Measurements from ENCODE around the gene TBR1.

The TBR1 gene

GRCh38 chr2:161415034-161415986 lies 787 bp upstream of the TBR1 start:
- H3K27me3 ChIP-seq (ENCODE audit: low read depth, low read length), result peaks cover 64% of the 10 kb centered on the region

GRCh38 chr2:161416708-161417437 lies 776 bp downstream of the TBR1 start:
- H3K4me3 ChIP-seq (ENCODE audit: low read depth in 1 of 2, low read length in 2 of 2), result peak overlapping the region in 1 of 2 donors; percentile 17
- peaks cover 80% of the 10 kb centered on the region for H3K27me3 ChIP-seq (ENCODE audit: low read depth, low read length)
- peaks cover 0 to 41% of the 10 kb centered on the region in 2 donors for H3K4me1 ChIP-seq (ENCODE audit: control insufficient read depth in 1 of 2, insufficient read depth in 2 of 2, low read length in 2 of 2)
- no peak overlapping the region for H3K27ac ChIP-seq (ENCODE audit: low read length)
- no peaks in the 10 kb centered on the region for H3K36me3 ChIP-seq (ENCODE audit: control insufficient read depth in 1 of 2, insufficient read depth in 2 of 2, low read length in 2 of 2)
- H3K9me3 ChIP-seq (ENCODE audit: control insufficient read depth in 1 of 2, low read length in 2 of 2), result no peaks in the 10 kb centered on the region

More at GRCh38 chr2:161415034-161415986, 787 bp upstream of the TBR1 start:
- Histone ChIP-seq H3K27ac (ENCODE audit: low read length) (no peak overlapping the region), H3K4me3 (ENCODE audit: low read depth in 1 of 2, low read length in 2 of 2) (peak overlapping the region; percentile 32 to 70), H3K36me3 (ENCODE audit: control insufficient read depth in 1 of 2, insufficient read depth in 2 of 2, low read length in 2 of 2) (no peaks in the 10 kb centered on the region), H3K4me1 (ENCODE audit: control insufficient read depth in 1 of 2, insufficient read depth in 2 of 2, low read length in 2 of 2) (peaks cover 0 to 41% of the 10 kb centered on the region in 2 donors), H3K9me3 (ENCODE audit: control insufficient read depth in 1 of 2, low read length in 2 of 2) (no peaks in the 10 kb centered on the region)

- no peaks in the 10 kb centered on the region for H3K36me3 ChIP-seq (ENCODE audit: control insufficient read depth in 1 of 2, insufficient read depth in 2 of 2, low read length in 2 of 2)
- H3K4me3 ChIP-seq (ENCODE audit: low read depth in 1 of 2, low read length in 2 of 2), result no peak overlapping the region
- peaks cover 88% of the 10 kb centered on the region for H3K27me3 ChIP-seq (ENCODE audit: low read depth, low read length)
- H3K4me1 ChIP-seq (ENCODE audit: control insufficient read depth in 1 of 2, insufficient read depth in 2 of 2, low read length in 2 of 2), result peaks cover 0 to 41% of the 10 kb centered on the region in 2 donors
- H3K9me3 ChIP-seq (ENCODE audit: control insufficient read depth in 1 of 2, low read length in 2 of 2), result no peaks in the 10 kb centered on the region
- no peak overlapping the region for H3K27ac ChIP-seq (ENCODE audit: low read length)
Measured at GRCh38 chr2:161417438-161418274, 1.6 kb downstream of the TBR1 start.

GRCh38 chr2:161418275-161418714 lies 2.2 kb downstream of the TBR1 start:
- H3K36me3 ChIP-seq (ENCODE audit: control insufficient read depth in 1 of 2, insufficient read depth in 2 of 2, low read length in 2 of 2), result no peaks in the 10 kb centered on the region
- H3K27ac ChIP-seq (ENCODE audit: low read length), result no peak overlapping the region
- peak overlapping the region in 1 of 2 donors; percentile 25 for H3K4me3 ChIP-seq (ENCODE audit: low read depth in 1 of 2, low read length in 2 of 2)
- peaks cover 94% of the 10 kb centered on the region for H3K27me3 ChIP-seq (ENCODE audit: low read depth, low read length)
- H3K9me3 ChIP-seq (ENCODE audit: control insufficient read depth in 1 of 2, low read length in 2 of 2), result no peaks in the 10 kb centered on the region
- H3K4me1 ChIP-seq (ENCODE audit: control insufficient read depth in 1 of 2, insufficient read depth in 2 of 2, low read length in 2 of 2), result peaks cover 0 to 41% of the 10 kb centered on the region in 2 donors

- H3K4me1 ChIP-seq (ENCODE audit: control insufficient read depth in 1 of 2, insufficient read depth in 2 of 2, low read length in 2 of 2), result peaks cover 0 to 44% of the 10 kb centered on the region in 2 donors
- peak overlapping the region in 1 of 2 donors; percentile 25 for H3K4me3 ChIP-seq (ENCODE audit: low read depth in 1 of 2, low read length in 2 of 2)
Measured at GRCh38 chr2:161418715-161419637, 2.9 kb downstream of the TBR1 start.

GRCh38 chr2:161419638-161420190 lies 3.6 kb downstream of the TBR1 start:
- H3K9me3 ChIP-seq (ENCODE audit: control insufficient read depth in 1 of 2, low read length in 2 of 2), result peaks cover 0 to under 1% of the 10 kb centered on the region in 2 donors
- H3K36me3 ChIP-seq (ENCODE audit: control insufficient read depth in 1 of 2, insufficient read depth in 2 of 2, low read length in 2 of 2), result no peaks in the 10 kb centered on the region
- peaks cover 100% of the 10 kb centered on the region for H3K27me3 ChIP-seq (ENCODE audit: low read depth, low read length)
- H3K4me3 ChIP-seq (ENCODE audit: low read depth in 1 of 2, low read length in 2 of 2), result no peak overlapping the region
- no peak overlapping the region for H3K27ac ChIP-seq (ENCODE audit: low read length)
- peaks cover 0 to 41% of the 10 kb centered on the region in 2 donors for H3K4me1 ChIP-seq (ENCODE audit: control insufficient read depth in 1 of 2, insufficient read depth in 2 of 2, low read length in 2 of 2)

More at GRCh38 chr2:161418715-161419637, 2.9 kb downstream of the TBR1 start:
- H3K36me3 ChIP-seq (ENCODE audit: control insufficient read depth in 1 of 2, insufficient read depth in 2 of 2, low read length in 2 of 2), result no peaks in the 10 kb centered on the region
- H3K9me3 ChIP-seq (ENCODE audit: control insufficient read depth in 1 of 2, low read length in 2 of 2), result no peaks in the 10 kb centered on the region
- H3K27me3 ChIP-seq (ENCODE audit: low read depth, low read length), result peaks cover 100% of the 10 kb centered on the region
- H3K27ac ChIP-seq (ENCODE audit: low read length), result no peak overlapping the region

- Histone ChIP-seq H3K27ac (ENCODE audit: low read length) (no peak overlapping the region), H3K4me3 (ENCODE audit: low read depth in 1 of 2, low read length in 2 of 2) (no peak overlapping the region), H3K4me1 (ENCODE audit: control insufficient read depth in 1 of 2, insufficient read depth in 2 of 2, low read length in 2 of 2) (peaks cover 0 to 33% of the 10 kb centered on the region in 2 donors), H3K9me3 (ENCODE audit: control insufficient read depth in 1 of 2, low read length in 2 of 2) (peaks cover 0 to 6% of the 10 kb centered on the region in 2 donors), H3K27me3 (ENCODE audit: low read depth, low read length) (peaks cover 100% of the 10 kb centered on the region), H3K36me3 (ENCODE audit: control insufficient read depth in 1 of 2, insufficient read depth in 2 of 2, low read length in 2 of 2) (no peaks in the 10 kb centered on the region)
Measured at GRCh38 chr2:161420406-161421074, 4.4 kb downstream of the TBR1 start.

- Histone ChIP-seq H3K4me1 (ENCODE audit: control insufficient read depth in 1 of 2, insufficient read depth in 2 of 2, low read length in 2 of 2) (peaks cover 0 to 22% of the 10 kb centered on the region in 2 donors), H3K4me3 (ENCODE audit: low read depth in 1 of 2, low read length in 2 of 2) (no peak overlapping the region), H3K27me3 (ENCODE audit: low read depth, low read length) (peaks cover 100% of the 10 kb centered on the region), H3K27ac (ENCODE audit: low read length) (no peak overlapping the region), H3K36me3 (ENCODE audit: control insufficient read depth in 1 of 2, insufficient read depth in 2 of 2, low read length in 2 of 2) (no peaks in the 10 kb centered on the region), H3K9me3 (ENCODE audit: control insufficient read depth in 1 of 2, low read length in 2 of 2) (peaks cover 0 to 9% of the 10 kb centered on the region in 2 donors)
Measured at GRCh38 chr2:161421686-161422085, 5.6 kb downstream of the TBR1 start.

GRCh38 chr2:161422816-161423403 lies 6.8 kb downstream of the TBR1 start:
- no peak overlapping the region for H3K27ac ChIP-seq (ENCODE audit: low read length)
- H3K36me3 ChIP-seq (ENCODE audit: control insufficient read depth in 1 of 2, insufficient read depth in 2 of 2, low read length in 2 of 2), result no peaks in the 10 kb centered on the region
- H3K27me3 ChIP-seq (ENCODE audit: low read depth, low read length), result peaks cover 100% of the 10 kb centered on the region
- peaks cover 0 to 9% of the 10 kb centered on the region in 2 donors for H3K9me3 ChIP-seq (ENCODE audit: control insufficient read depth in 1 of 2, low read length in 2 of 2)
- H3K4me3 ChIP-seq (ENCODE audit: low read depth in 1 of 2, low read length in 2 of 2), result peak overlapping the region in 1 of 2 donors; percentile 42
- H3K4me1 ChIP-seq (ENCODE audit: control insufficient read depth in 1 of 2, insufficient read depth in 2 of 2, low read length in 2 of 2), result peaks cover 0 to 28% of the 10 kb centered on the region in 2 donors
